Hepatocyte (in vitro differentiated cells): ENCODE data around the gene EPGN.

ENCODE experiments used
- EZH2 ChIP-seq: fragments of 200-600 bp; sonication (generic); IDR thresholded peaks from 2 replicates; pipeline ENCODE4 v1.6.1; 2016; ENCODE audit warnings: antibody characterized with exemption, mild to moderate bottlenecking, borderline replicate concordance
- TF ChIP-seq, protein P1 (sequence below): fragments of 200-600 bp; sonication (generic); IDR thresholded peaks from 2 replicates; pipeline ENCODE4 v1.5.1; 2016; ENCODE audit warnings: antibody characterized with exemption, mild to moderate bottlenecking; ENCODE audit not compliant: poor library complexity

- TF ChIP-seq, protein P1, sequence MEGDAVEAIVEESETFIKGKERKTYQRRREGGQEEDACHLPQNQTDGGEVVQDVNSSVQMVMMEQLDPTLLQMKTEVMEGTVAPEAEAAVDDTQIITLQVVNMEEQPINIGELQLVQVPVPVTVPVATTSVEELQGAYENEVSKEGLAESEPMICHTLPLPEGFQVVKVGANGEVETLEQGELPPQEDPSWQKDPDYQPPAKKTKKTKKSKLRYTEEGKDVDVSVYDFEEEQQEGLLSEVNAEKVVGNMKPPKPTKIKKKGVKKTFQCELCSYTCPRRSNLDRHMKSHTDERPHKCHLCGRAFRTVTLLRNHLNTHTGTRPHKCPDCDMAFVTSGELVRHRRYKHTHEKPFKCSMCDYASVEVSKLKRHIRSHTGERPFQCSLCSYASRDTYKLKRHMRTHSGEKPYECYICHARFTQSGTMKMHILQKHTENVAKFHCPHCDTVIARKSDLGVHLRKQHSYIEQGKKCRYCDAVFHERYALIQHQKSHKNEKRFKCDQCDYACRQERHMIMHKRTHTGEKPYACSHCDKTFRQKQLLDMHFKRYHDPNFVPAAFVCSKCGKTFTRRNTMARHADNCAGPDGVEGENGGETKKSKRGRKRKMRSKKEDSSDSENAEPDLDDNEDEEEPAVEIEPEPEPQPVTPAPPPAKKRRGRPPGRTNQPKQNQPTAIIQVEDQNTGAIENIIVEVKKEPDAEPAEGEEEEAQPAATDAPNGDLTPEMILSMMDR = no peak
- no peak for TF ChIP-seq EZH2
Observed at GRCh38 chr4:74334636-74335035, 26.4 kb downstream of the EPGN start.
